Measurements from ENCODE around the gene SLC45A2. TPM values are rescaled to one million over a fixed set of nuclear protein-coding genes. Genes with fewer than 3 reads are reported as not detected.
A peak's percentile ranks its signal among the peaks of the same experiment; 100 is the strongest.

Gene SLC45A2
- polyA plus RNA-seq, 3 donors = not detected

- Mint-ChIP-seq H3K4me1 (peaks cover 5% of the 10 kb centered on the region), H3K27ac (no peak overlapping the region)
Measured at GRCh38 chr5:33936004-33936380, 48.5 kb downstream of the SLC45A2 start.

GRCh38 chr5:33934176-33934575 lies 50.3 kb downstream of the SLC45A2 start:
- Histone ChIP-seq H3K4me1 (ENCODE audit: control insufficient read depth in 1 of 2, insufficient read depth in 2 of 2, low read length in 2 of 2) (no peaks in the 10 kb centered on the region), H2AFZ (ENCODE audit: insufficient read depth, low read depth, low read length, poor library complexity, severe bottlenecking) (no peak overlapping the region), H3K9ac (ENCODE audit: insufficient read depth, low read length, poor library complexity, severe bottlenecking) (no peak overlapping the region), H3K79me2 (ENCODE audit: insufficient read depth, low read length) (no peaks in the 10 kb centered on the region), H4K20me1 (ENCODE audit: insufficient read depth, low read length) (no peaks in the 10 kb centered on the region), H3K27me3 (ENCODE audit: control insufficient read depth in 2 of 2, insufficient read depth in 2 of 2, low read length in 2 of 2) (peaks cover 14 to 41% of the 10 kb centered on the region in 2 donors), H3K9me3 (replicated peaks in 1 of 2; ENCODE audit: control insufficient read depth in 1 of 2, insufficient read depth in 1 of 2, low read length in 2 of 2) (no peaks in the 10 kb centered on the region), H3K4me3 (replicated peaks in 1 of 3; ENCODE audit: low read depth in 2 of 3, low read length in 3 of 3) (no peak overlapping the region), H3K36me3 (replicated peaks in 1 of 2; ENCODE audit: control insufficient read depth in 1 of 2, insufficient read depth in 2 of 2, low read length in 2 of 2) (no peaks in the 10 kb centered on the region), H3K4me2 (replicated peaks; ENCODE audit: extremely low read depth, low read length, poor library complexity, severe bottlenecking) (no peak overlapping the region), H3K27ac (ENCODE audit: low read depth in 1 of 2, low read length in 2 of 2) (no peak overlapping the region)
- WGBS (ENCODE audit: insufficient coverage) = no CpG with 5 or more reads among the region's 1 CpG
- Mint-ChIP-seq H3K4me1 (peaks cover 5% of the 10 kb centered on the region), H3K9me3 (peaks cover 0 to 22% (median 9%) of the 10 kb centered on the region in 7 donors), H3K36me3 (no peaks in the 10 kb centered on the region), H3K4me3 (no peak overlapping the region), H3K27ac (no peak overlapping the region), H3K27me3 (ENCODE audit: low read depth in 3 of 3) (peaks cover 37 to 45% (median 39%) of the 10 kb centered on the region in 3 donors)
- TF ChIP-seq, protein P1, sequence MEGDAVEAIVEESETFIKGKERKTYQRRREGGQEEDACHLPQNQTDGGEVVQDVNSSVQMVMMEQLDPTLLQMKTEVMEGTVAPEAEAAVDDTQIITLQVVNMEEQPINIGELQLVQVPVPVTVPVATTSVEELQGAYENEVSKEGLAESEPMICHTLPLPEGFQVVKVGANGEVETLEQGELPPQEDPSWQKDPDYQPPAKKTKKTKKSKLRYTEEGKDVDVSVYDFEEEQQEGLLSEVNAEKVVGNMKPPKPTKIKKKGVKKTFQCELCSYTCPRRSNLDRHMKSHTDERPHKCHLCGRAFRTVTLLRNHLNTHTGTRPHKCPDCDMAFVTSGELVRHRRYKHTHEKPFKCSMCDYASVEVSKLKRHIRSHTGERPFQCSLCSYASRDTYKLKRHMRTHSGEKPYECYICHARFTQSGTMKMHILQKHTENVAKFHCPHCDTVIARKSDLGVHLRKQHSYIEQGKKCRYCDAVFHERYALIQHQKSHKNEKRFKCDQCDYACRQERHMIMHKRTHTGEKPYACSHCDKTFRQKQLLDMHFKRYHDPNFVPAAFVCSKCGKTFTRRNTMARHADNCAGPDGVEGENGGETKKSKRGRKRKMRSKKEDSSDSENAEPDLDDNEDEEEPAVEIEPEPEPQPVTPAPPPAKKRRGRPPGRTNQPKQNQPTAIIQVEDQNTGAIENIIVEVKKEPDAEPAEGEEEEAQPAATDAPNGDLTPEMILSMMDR (IDR thresholded peaks at IDR 0.05) = no peak
- intact Hi-C loops (cut with micrococcal nuclease) = loop anchor here in 1 of 2 donors (5.0 kb wide), 1 partner anchor 497 kb away; no protein-coding TSS in a partner anchor
- no peak for DNase-seq

More at GRCh38 chr5:33936004-33936380, 48.5 kb downstream of the SLC45A2 start:
- Mint-ChIP-seq H3K27me3 (ENCODE audit: low read depth in 3 of 3) (peaks cover 42 to 59% (median 47%) of the 10 kb centered on the region in 3 donors), H3K9me3 (peaks cover 0 to 22% (median 9%) of the 10 kb centered on the region in 7 donors), H3K36me3 (no peaks in the 10 kb centered on the region), H3K4me3 (peak overlapping the region in 1 of 2 donors; percentile 71)
- no peaks in the 10 kb centered on the region for H4K20me1 ChIP-seq (ENCODE audit: insufficient read depth, low read length)
- no peak overlapping the region for H3K4me2 ChIP-seq (replicated peaks; ENCODE audit: extremely low read depth, low read length, poor library complexity, severe bottlenecking)
- DNase-seq = no peak
- peaks cover 18 to 55% of the 10 kb centered on the region in 2 donors for H3K27me3 ChIP-seq (ENCODE audit: control insufficient read depth in 2 of 2, insufficient read depth in 2 of 2, low read length in 2 of 2)
- H3K9ac ChIP-seq (ENCODE audit: insufficient read depth, low read length, poor library complexity, severe bottlenecking) = no peak overlapping the region
- H3K9me3 ChIP-seq (replicated peaks in 1 of 2; ENCODE audit: control insufficient read depth in 1 of 2, insufficient read depth in 1 of 2, low read length in 2 of 2) = no peaks in the 10 kb centered on the region
- no peaks in the 10 kb centered on the region for H3K79me2 ChIP-seq (ENCODE audit: insufficient read depth, low read length)
- TF ChIP-seq, protein P1 (IDR thresholded peaks at IDR 0.05) = no peak
- H3K27ac ChIP-seq (ENCODE audit: low read depth in 1 of 2, low read length in 2 of 2) = no peak overlapping the region
- no peaks in the 10 kb centered on the region for H3K36me3 ChIP-seq (replicated peaks in 1 of 2; ENCODE audit: control insufficient read depth in 1 of 2, insufficient read depth in 2 of 2, low read length in 2 of 2)
- H3K4me1 ChIP-seq (ENCODE audit: control insufficient read depth in 1 of 2, insufficient read depth in 2 of 2, low read length in 2 of 2) = no peaks in the 10 kb centered on the region
- WGBS (ENCODE audit: insufficient coverage) = 9% methylated on average over 19 of the region's 30 CpGs
- H3K4me3 ChIP-seq (replicated peaks in 1 of 3; ENCODE audit: low read depth in 2 of 3, low read length in 3 of 3) = no peak overlapping the region
- no peak overlapping the region for H2AFZ ChIP-seq (ENCODE audit: insufficient read depth, low read depth, low read length, poor library complexity, severe bottlenecking)
- intact Hi-C loops (cut with micrococcal nuclease) = loop anchor here in 1 of 2 donors (5.0 kb wide), 1 partner anchor 499 kb away; no protein-coding TSS in a partner anchor

All from CD14-positive monocyte (primary cell).